ENCODE results near the gene CDH10. TPM values are rescaled to one million over a fixed set of nuclear protein-coding genes. Genes with fewer than 3 reads are reported as not detected.
A peak's percentile ranks its signal among the peaks of the same experiment; 100 is the strongest.

Gene CDH10
- total and polyA plus RNA-seq, 2 of the 13 experiments (the other 11 are each of a cell fraction or from before 2014, with no cell fraction given) = 0.01 to 0.04 TPM

- TF ChIP-seq PAXIP1 (CRISPR knock-in tag; conservative IDR thresholded peaks at IDR 0.05) (peak; percentile 78), MIXL1 (CRISPR knock-in tag; IDR thresholded peaks at IDR 0.05) (0 out of 2 replicates have a peak, but pooled peaks have one; percentile 9), ASH2L (IDR thresholded peaks at IDR 0.05; ENCODE audit: insufficient read length, low read depth, low read length) (peak; percentile 64), POLR2A (IDR thresholded peaks at IDR 0.05; ENCODE audit: insufficient read depth in 1 of 2, low read depth in 2 of 2, low read length in 2 of 2) (no peak), HCFC1 (IDR thresholded peaks at IDR 0.05; ENCODE audit: low read depth, low read length) (no peak), HNRNPUL1 (IDR thresholded peaks at IDR 0.05; ENCODE audit: low read depth, low read length) (0 out of 2 replicates have a peak, but pooled peaks have one; percentile 42), CEBPB (IDR thresholded peaks at IDR 0.05; ENCODE audit: borderline replicate concordance, low read depth, low read length) (peak; percentile 34; the same call in 1 of the 2 replicates), ZNF329 (CRISPR knock-in tag; IDR thresholded peaks at IDR 0.05; ENCODE audit: low read depth) (no peak), TRIM22 (IDR thresholded peaks at IDR 0.05) (no peak), ZNF646 (CRISPR knock-in tag; IDR thresholded peaks at IDR 0.05) (no peak), HNF4A (CRISPR knock-in tag; IDR thresholded peaks at IDR 0.05) (peak; percentile 80), E2F1 (CRISPR knock-in tag; IDR thresholded peaks at IDR 0.05) (no peak), SP2 (CRISPR knock-in tag; IDR thresholded peaks at IDR 0.05) (no peak), FOXA3 (CRISPR knock-in tag; IDR thresholded peaks at IDR 0.05) (no peak), SRSF9 (IDR thresholded peaks at IDR 0.05; ENCODE audit: borderline replicate concordance, insufficient read depth, low read depth, low read length, poor library complexity, severe bottlenecking) (no peak), NCOR1 (IDR thresholded peaks at IDR 0.05; ENCODE audit: borderline replicate concordance, low read length) (peak; percentile 77; the same call in 1 of the 2 replicates)
These were observed 134.2 kb downstream of the CDH10 start (continued) for GRCh38 chr5:24510523-24510988.

All from HepG2 (cell line).